Activated T-cell treated with anti-CD3 and anti-CD28 coated beads, Interleukin-2, amount 50 U/mL, for 4 hours (primary cell): ENCODE data around the gene MREG. TPM values are rescaled to one million over a fixed set of nuclear protein-coding genes. Genes with fewer than 3 reads are reported as not detected.

ENCODE experiments used
- ATAC-seq, 2 donors: fragments of 200-7000 bp; cut with Tn5 transposase; one replicate each; pipeline ENCODE4 v1.10.0; 2021
- DNase-seq: peaks from one replicate; pipeline ENCODE4 v3.0.0-alpha.2; 2020
- H3K27me3 Mint-ChIP-seq: one replicate; pipeline ENCODE4 v1.8.0; 2021; ENCODE audit warnings: low read depth, mixed read lengths
- H3K36me3 Mint-ChIP-seq: one replicate; pipeline ENCODE4 v1.8.0; 2022; ENCODE audit warnings: mixed read lengths; ENCODE audit not compliant: insufficient read depth
- H3K4me1 Mint-ChIP-seq: one replicate; pipeline ENCODE4 v1.8.0; 2021; ENCODE audit warnings: low read depth, mixed read lengths
- H3K4me3 Mint-ChIP-seq: one replicate; pipeline ENCODE4 v1.8.0; 2021; ENCODE audit warnings: mild to moderate bottlenecking, moderate library complexity, mixed read lengths
- H3K9me3 Mint-ChIP-seq: one replicate; pipeline ENCODE4 v1.8.0; 2021; ENCODE audit warnings: mixed read lengths
- total RNA-seq, 3 donors: library from RNA; stranded (reverse); gene quantifications; one replicate each; pipeline ENCODE4 v1.2.1, GENCODE V29; 2021

The MREG gene
- total RNA-seq, 3 donors from 2014 or later: 14.9 to 23.2 (median 15.0) TPM

- Mint-ChIP-seq H3K4me3 (no peak overlapping the region), H3K27me3 (no peaks in the 10 kb centered on the region), H3K9me3 (no peaks in the 10 kb centered on the region), H3K36me3 (peaks cover 12% of the 10 kb centered on the region), H3K4me1 (peaks cover 25% of the 10 kb centered on the region)
- DNase-seq (no peak), ATAC-seq (no peak)
Measured at GRCh38 chr2:216033403-216033802, 20.1 kb upstream of the MREG start.

- Mint-ChIP-seq H3K4me1 (peaks cover 25% of the 10 kb centered on the region), H3K9me3 (no peaks in the 10 kb centered on the region), H3K36me3 (peaks cover 11% of the 10 kb centered on the region), H3K4me3 (peak overlapping the region; percentile 17), H3K27me3 (no peaks in the 10 kb centered on the region)
- ATAC-seq (peak; percentile 88 to 91), DNase-seq (no peak)
Measured at GRCh38 chr2:216031960-216032689, 18.8 kb upstream of the MREG start.

GRCh38 chr2:216030216-216030615 is 16.9 kb upstream of the MREG start:
- no peak overlapping the region for H3K4me3 Mint-ChIP-seq
- ATAC-seq (no peak), DNase-seq (no peak)

GRCh38 chr2:216029416-216030129 is 16.2 kb upstream of the MREG start:
- ATAC-seq (no peak), DNase-seq (no peak)
- no peaks in the 10 kb centered on the region for H3K9me3 Mint-ChIP-seq
- H3K4me3 Mint-ChIP-seq: no peak overlapping the region
- peaks cover 9% of the 10 kb centered on the region for H3K36me3 Mint-ChIP-seq
- no peaks in the 10 kb centered on the region for H3K27me3 Mint-ChIP-seq
- peaks cover 25% of the 10 kb centered on the region for H3K4me1 Mint-ChIP-seq

More at GRCh38 chr2:216030216-216030615, 16.9 kb upstream of the MREG start:
- H3K4me1 Mint-ChIP-seq: peaks cover 25% of the 10 kb centered on the region
- no peaks in the 10 kb centered on the region for H3K27me3 Mint-ChIP-seq
- H3K36me3 Mint-ChIP-seq: peaks cover 9% of the 10 kb centered on the region
- no peaks in the 10 kb centered on the region for H3K9me3 Mint-ChIP-seq

- Mint-ChIP-seq H3K27me3 (no peaks in the 10 kb centered on the region), H3K36me3 (peaks cover 5% of the 10 kb centered on the region), H3K4me3 (no peak overlapping the region), H3K4me1 (peaks cover 2% of the 10 kb centered on the region), H3K9me3 (no peaks in the 10 kb centered on the region)
- no peak for DNase-seq
- ATAC-seq: no peak
Measured at GRCh38 chr2:216024779-216025336, 11.5 kb upstream of the MREG start.

GRCh38 chr2:216023055-216023648 is 9.8 kb upstream of the MREG start:
- ATAC-seq (peak; percentile 72 to 80), DNase-seq (peak; percentile 36)
- Mint-ChIP-seq H3K27me3 (no peaks in the 10 kb centered on the region), H3K4me3 (no peak overlapping the region), H3K4me1 (peaks cover 2% of the 10 kb centered on the region), H3K36me3 (peaks cover 2% of the 10 kb centered on the region), H3K9me3 (no peaks in the 10 kb centered on the region)

GRCh38 chr2:216021768-216022565 is 8.6 kb upstream of the MREG start:
- H3K4me3 Mint-ChIP-seq: no peak overlapping the region
- ATAC-seq (no peak), DNase-seq (no peak)
- H3K36me3 Mint-ChIP-seq: peaks cover 2% of the 10 kb centered on the region
- H3K27me3 Mint-ChIP-seq: no peaks in the 10 kb centered on the region
- H3K4me1 Mint-ChIP-seq: peaks cover 9% of the 10 kb centered on the region
- no peaks in the 10 kb centered on the region for H3K9me3 Mint-ChIP-seq

GRCh38 chr2:216018709-216019108 is 5.4 kb upstream of the MREG start:
- DNase-seq (no peak), ATAC-seq (no peak)
- no peak overlapping the region for H3K4me3 Mint-ChIP-seq
- no peaks in the 10 kb centered on the region for H3K9me3 Mint-ChIP-seq
- peaks cover 2% of the 10 kb centered on the region for H3K36me3 Mint-ChIP-seq
- no peaks in the 10 kb centered on the region for H3K27me3 Mint-ChIP-seq
- H3K4me1 Mint-ChIP-seq: peaks cover 36% of the 10 kb centered on the region

GRCh38 chr2:216017365-216017764 is 4.0 kb upstream of the MREG start:
- Mint-ChIP-seq H3K36me3 (peaks cover 2% of the 10 kb centered on the region), H3K4me3 (no peak overlapping the region), H3K9me3 (no peaks in the 10 kb centered on the region), H3K4me1 (peaks cover 40% of the 10 kb centered on the region), H3K27me3 (no peaks in the 10 kb centered on the region)
- ATAC-seq: peak in 1 of 2 donors; percentile 13
- peak; percentile 11 for DNase-seq

- Mint-ChIP-seq H3K4me1 (peaks cover 44% of the 10 kb centered on the region), H3K4me3 (no peak overlapping the region), H3K36me3 (peaks cover 2% of the 10 kb centered on the region), H3K9me3 (no peaks in the 10 kb centered on the region), H3K27me3 (no peaks in the 10 kb centered on the region)
- DNase-seq: no peak
- no peak for ATAC-seq
Measured at GRCh38 chr2:216016581-216016980, 3.2 kb upstream of the MREG start.

GRCh38 chr2:216015722-216016464 is 2.5 kb upstream of the MREG start:
- DNase-seq: no peak
- Mint-ChIP-seq H3K9me3 (no peaks in the 10 kb centered on the region), H3K4me3 (peak overlapping the region; percentile 24), H3K4me1 (peaks cover 47% of the 10 kb centered on the region), H3K36me3 (peaks cover 2% of the 10 kb centered on the region), H3K27me3 (no peaks in the 10 kb centered on the region)
- ATAC-seq: peak; percentile 65 to 68

GRCh38 chr2:216014986-216015385 is 1.6 kb upstream of the MREG start:
- H3K4me1 Mint-ChIP-seq: peaks cover 47% of the 10 kb centered on the region
- no peak overlapping the region for H3K4me3 Mint-ChIP-seq
- no peaks in the 10 kb centered on the region for H3K9me3 Mint-ChIP-seq
- DNase-seq (no peak), ATAC-seq (no peak)
- H3K36me3 Mint-ChIP-seq: peaks cover 2% of the 10 kb centered on the region
- no peaks in the 10 kb centered on the region for H3K27me3 Mint-ChIP-seq

- H3K9me3 Mint-ChIP-seq: no peaks in the 10 kb centered on the region
- H3K27me3 Mint-ChIP-seq: no peaks in the 10 kb centered on the region
- peaks cover 2% of the 10 kb centered on the region for H3K36me3 Mint-ChIP-seq
- H3K4me1 Mint-ChIP-seq: peaks cover 47% of the 10 kb centered on the region
- DNase-seq: no peak
- peak overlapping the region; percentile 46 for H3K4me3 Mint-ChIP-seq
- ATAC-seq: no peak
Measured at GRCh38 chr2:216014006-216014405, 655 bp upstream of the MREG start.
